ENCODE results near the gene TREM1.
A peak's percentile ranks its signal among the peaks of the same experiment; 100 is the strongest.

The TREM1 gene

DNA sequence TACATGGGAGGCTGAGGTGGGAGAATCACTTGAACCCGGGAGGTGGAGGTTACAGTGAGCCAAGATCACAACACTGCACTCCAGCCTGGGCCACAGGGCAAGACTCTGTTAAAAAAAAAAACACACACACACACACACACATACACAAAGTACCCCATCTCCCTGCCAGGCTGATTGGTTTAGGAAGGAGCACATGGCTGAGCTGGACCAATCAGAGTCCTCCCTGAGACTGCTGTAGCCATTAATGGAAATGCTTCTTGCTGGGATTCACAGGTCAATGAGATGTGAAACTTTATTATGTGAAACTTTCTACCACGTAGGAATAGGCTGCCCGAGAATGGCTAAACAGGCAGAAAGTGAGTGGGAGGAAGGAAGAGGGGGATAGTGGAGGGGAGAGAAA, 2.9 kb downstream of the TREM1 start:
- Histone ChIP-seq H3K4me3 (ENCODE audit: low read length, poor library complexity, severe bottlenecking) (no peak overlapping the region), H3K9me3 (ENCODE audit: insufficient read depth, low read depth, low read length) (no peaks in the 10 kb centered on the region), H2AFZ (ENCODE audit: low read length) (no peak overlapping the region), H3K9ac (ENCODE audit: low read depth, low read length, poor library complexity, severe bottlenecking) (no peak overlapping the region), H3K9me2 (replicated peaks; ENCODE audit: low read depth, low read length) (no peaks in the 10 kb centered on the region), H3F3A (ENCODE audit: low read depth) (no peaks in the 10 kb centered on the region), H3K27me3 (ENCODE audit: insufficient read depth, low read length, poor library complexity, severe bottlenecking) (peaks cover 10% of the 10 kb centered on the region), H4K20me1 (ENCODE audit: insufficient read depth, low read length, poor library complexity, severe bottlenecking) (no peaks in the 10 kb centered on the region), H3K4me1 (ENCODE audit: insufficient read depth, low read length, poor library complexity, severe bottlenecking) (peaks cover 7% of the 10 kb centered on the region), H3K36me3 (ENCODE audit: insufficient read depth, low read length) (no peaks in the 10 kb centered on the region), H3K79me2 (ENCODE audit: insufficient read depth, low read length) (no peaks in the 10 kb centered on the region), H3K4me2 (ENCODE audit: low read depth, low read length, poor library complexity, severe bottlenecking) (no peak overlapping the region)
- TF ChIP-seq EZH2phosphoT487 (IDR thresholded peaks at IDR 0.05; ENCODE audit: borderline replicate concordance) = no peak
- TF ChIP-seq, protein P1, sequence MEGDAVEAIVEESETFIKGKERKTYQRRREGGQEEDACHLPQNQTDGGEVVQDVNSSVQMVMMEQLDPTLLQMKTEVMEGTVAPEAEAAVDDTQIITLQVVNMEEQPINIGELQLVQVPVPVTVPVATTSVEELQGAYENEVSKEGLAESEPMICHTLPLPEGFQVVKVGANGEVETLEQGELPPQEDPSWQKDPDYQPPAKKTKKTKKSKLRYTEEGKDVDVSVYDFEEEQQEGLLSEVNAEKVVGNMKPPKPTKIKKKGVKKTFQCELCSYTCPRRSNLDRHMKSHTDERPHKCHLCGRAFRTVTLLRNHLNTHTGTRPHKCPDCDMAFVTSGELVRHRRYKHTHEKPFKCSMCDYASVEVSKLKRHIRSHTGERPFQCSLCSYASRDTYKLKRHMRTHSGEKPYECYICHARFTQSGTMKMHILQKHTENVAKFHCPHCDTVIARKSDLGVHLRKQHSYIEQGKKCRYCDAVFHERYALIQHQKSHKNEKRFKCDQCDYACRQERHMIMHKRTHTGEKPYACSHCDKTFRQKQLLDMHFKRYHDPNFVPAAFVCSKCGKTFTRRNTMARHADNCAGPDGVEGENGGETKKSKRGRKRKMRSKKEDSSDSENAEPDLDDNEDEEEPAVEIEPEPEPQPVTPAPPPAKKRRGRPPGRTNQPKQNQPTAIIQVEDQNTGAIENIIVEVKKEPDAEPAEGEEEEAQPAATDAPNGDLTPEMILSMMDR (conservative IDR thresholded peaks at IDR 0.05; ENCODE audit: low read length) = no peak

DNA sequence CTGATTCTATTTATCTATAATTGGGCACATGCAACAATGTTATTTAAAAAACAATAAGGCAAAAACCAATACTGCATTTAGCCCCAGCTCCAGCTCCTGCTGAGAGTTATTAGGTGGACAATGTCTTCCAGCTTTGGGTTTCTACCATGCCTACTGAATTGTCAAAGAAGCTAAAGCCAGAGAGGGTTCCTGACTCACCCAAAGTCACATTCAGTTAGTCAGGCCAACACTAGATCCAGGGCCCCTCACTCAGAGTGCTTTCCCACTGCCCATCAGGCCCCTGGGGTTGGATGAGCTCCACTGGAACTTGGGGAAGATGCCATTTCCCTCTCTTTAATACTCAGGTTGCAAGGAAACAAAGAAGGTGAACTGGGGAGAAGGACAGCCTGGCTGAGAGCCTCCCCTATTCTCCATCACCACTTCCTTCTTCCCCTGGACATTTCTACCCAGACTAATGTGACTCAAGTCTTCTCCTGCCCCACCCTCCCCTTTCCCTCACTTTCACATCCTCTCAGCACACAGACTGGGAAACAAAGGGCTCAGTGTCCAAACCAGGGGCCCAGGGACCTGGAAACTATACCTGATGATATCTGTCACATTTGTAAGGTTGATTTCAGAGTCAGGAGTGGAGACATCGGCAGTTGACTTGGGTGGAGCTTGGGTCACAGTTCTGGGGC, 6.0 kb downstream of the TREM1 start:
- Histone ChIP-seq H3K4me1 (ENCODE audit: insufficient read depth, low read length, poor library complexity, severe bottlenecking) (peaks cover 8% of the 10 kb centered on the region), H3K79me2 (ENCODE audit: insufficient read depth, low read length) (no peaks in the 10 kb centered on the region), H3K36me3 (ENCODE audit: insufficient read depth, low read length) (no peaks in the 10 kb centered on the region), H2AFZ (ENCODE audit: low read length) (no peak overlapping the region), H4K20me1 (ENCODE audit: insufficient read depth, low read length, poor library complexity, severe bottlenecking) (no peaks in the 10 kb centered on the region), H3K4me3 (ENCODE audit: low read length, poor library complexity, severe bottlenecking) (no peak overlapping the region), H3K27me3 (ENCODE audit: insufficient read depth, low read length, poor library complexity, severe bottlenecking) (peaks cover 10% of the 10 kb centered on the region), H3F3A (ENCODE audit: low read depth) (no peaks in the 10 kb centered on the region), H3K9ac (ENCODE audit: low read depth, low read length, poor library complexity, severe bottlenecking) (no peak overlapping the region), H3K9me2 (replicated peaks; ENCODE audit: low read depth, low read length) (no peaks in the 10 kb centered on the region), H3K9me3 (ENCODE audit: insufficient read depth, low read depth, low read length) (no peaks in the 10 kb centered on the region), H3K4me2 (ENCODE audit: low read depth, low read length, poor library complexity, severe bottlenecking) (no peak overlapping the region)
- TF ChIP-seq EZH2phosphoT487 (IDR thresholded peaks at IDR 0.05; ENCODE audit: borderline replicate concordance) = no peak
- TF ChIP-seq, protein P1 (conservative IDR thresholded peaks at IDR 0.05; ENCODE audit: low read length) = no peak

DNA sequence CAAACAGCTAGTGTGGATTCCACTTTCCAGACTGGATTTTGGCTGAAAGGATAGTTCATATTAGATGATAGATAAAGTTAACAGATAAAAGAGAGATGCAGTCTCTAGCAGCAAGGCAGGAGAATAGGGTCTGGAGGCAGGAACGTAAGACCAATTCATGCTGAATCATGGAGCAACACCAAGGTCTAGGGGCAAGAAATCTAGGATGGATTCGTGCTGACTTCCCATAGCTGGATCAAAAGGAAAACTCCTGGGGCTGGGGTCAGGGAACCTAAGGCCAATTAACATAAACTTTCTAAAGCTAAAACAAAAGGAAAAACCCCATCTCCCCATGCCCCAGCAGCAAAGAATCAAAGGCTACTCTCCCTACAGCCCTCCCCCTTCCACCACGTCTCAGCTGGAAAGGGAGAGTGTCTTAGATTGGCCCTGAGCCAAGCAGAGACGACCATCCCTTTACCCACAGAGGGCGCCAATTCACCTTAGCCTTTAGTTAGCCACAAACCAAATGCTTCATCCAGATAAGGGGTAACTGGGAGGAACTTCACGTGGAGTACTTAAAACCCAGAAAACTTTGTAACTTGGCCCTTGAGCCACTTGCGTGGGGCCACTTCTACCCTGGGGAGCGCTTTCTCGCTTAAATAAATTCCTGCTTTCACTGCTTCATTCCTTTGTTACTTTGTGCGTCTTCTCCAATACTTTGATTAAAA, 7.6 kb downstream of the TREM1 start:
- Histone ChIP-seq H3K4me1 (ENCODE audit: insufficient read depth, low read length, poor library complexity, severe bottlenecking) (peaks cover 8% of the 10 kb centered on the region), H3K27me3 (ENCODE audit: insufficient read depth, low read length, poor library complexity, severe bottlenecking) (no peaks in the 10 kb centered on the region), H3K9me2 (replicated peaks; ENCODE audit: low read depth, low read length) (no peaks in the 10 kb centered on the region), H3F3A (ENCODE audit: low read depth) (no peaks in the 10 kb centered on the region), H4K20me1 (ENCODE audit: insufficient read depth, low read length, poor library complexity, severe bottlenecking) (no peaks in the 10 kb centered on the region), H3K9ac (ENCODE audit: low read depth, low read length, poor library complexity, severe bottlenecking) (no peak overlapping the region), H3K79me2 (ENCODE audit: insufficient read depth, low read length) (no peaks in the 10 kb centered on the region), H3K9me3 (ENCODE audit: insufficient read depth, low read depth, low read length) (no peaks in the 10 kb centered on the region), H3K4me2 (ENCODE audit: low read depth, low read length, poor library complexity, severe bottlenecking) (peak overlapping the region; percentile 37), H3K4me3 (ENCODE audit: low read length, poor library complexity, severe bottlenecking) (no peak overlapping the region), H3K36me3 (ENCODE audit: insufficient read depth, low read length) (no peaks in the 10 kb centered on the region), H2AFZ (ENCODE audit: low read length) (0 out of 2 replicates have a peak overlapping the region, but pooled peaks have one; percentile 11)
- TF ChIP-seq EZH2phosphoT487 (IDR thresholded peaks at IDR 0.05; ENCODE audit: borderline replicate concordance) = no peak
- TF ChIP-seq, protein P1 (conservative IDR thresholded peaks at IDR 0.05; ENCODE audit: low read length) = peak; percentile 78

Data from Loucy (cell line).